ENCODE data around the gene RPS19.

Gene RPS19

GRCh38 chr19:41844601-41845000 is 15.5 kb upstream of the RPS19 start, which contains the start of gene LYPD4:
TSS of gene LYPD4 (minus strand) at chr19:41844683. CDS start at chr19:41839285, 5,398 bp downstream.
- no peak for TF ChIP-seq CTCF (IDR thresholded peaks at IDR 0.05; ENCODE audit: low read depth, low read length, missing control alignments)
- Histone ChIP-seq H3K27ac (no peak within 1 kb of the TSS), H3K4me3 (ENCODE audit: low read depth, low read length) (no peak within 1 kb of the TSS), H3K36me3 (replicated peaks) (no peaks in the 10 kb centered on the region), H3K27me3 (replicated peaks) (no peaks in the 10 kb centered on the region)
- DNase-seq: no peak
- in situ Hi-C loops (cut with HindIII; ENCODE audit: low pct_ligation_motif_present, low sequenced_read_pairs): no loop called here

- H3K27me3 ChIP-seq (replicated peaks): no peaks in the 10 kb centered on the region
- DNase-seq: no peak
- no peak for TF ChIP-seq CTCF (IDR thresholded peaks at IDR 0.05; ENCODE audit: low read depth, low read length, missing control alignments)
- no peak within 1 kb of the TSS for H3K4me3 ChIP-seq (ENCODE audit: low read depth, low read length)
- H3K36me3 ChIP-seq (replicated peaks): no peaks in the 10 kb centered on the region
- in situ Hi-C loops (cut with HindIII; ENCODE audit: low pct_ligation_motif_present, low sequenced_read_pairs): no loop called here
- H3K27ac ChIP-seq: no peak within 1 kb of the TSS
These were observed 15.2 kb upstream of the RPS19 start, which contains the start of gene DMRTC2 for GRCh38 chr19:41845001-41845050. TSS of gene DMRTC2 (plus strand) at chr19:41845042. CDS start at chr19:41847429, 2,387 bp downstream.

- Histone ChIP-seq H3K36me3 (replicated peaks) (no peaks in the 10 kb centered on the region), H3K27me3 (replicated peaks) (no peaks in the 10 kb centered on the region), H3K27ac (no peak overlapping the region), H3K4me3 (ENCODE audit: low read depth, low read length) (no peak overlapping the region)
- DNase-seq: no peak
- TF ChIP-seq CTCF (IDR thresholded peaks at IDR 0.05; ENCODE audit: low read depth, low read length, missing control alignments): no peak
- in situ Hi-C loops (cut with HindIII; ENCODE audit: low pct_ligation_motif_present, low sequenced_read_pairs): no loop called here
These were observed 14.9 kb upstream of the RPS19 start for GRCh38 chr19:41845051-41845590.

GRCh38 chr19:41847351-41848105 is 12.5 kb upstream of the RPS19 start:
- Histone ChIP-seq H3K27ac (no peak overlapping the region), H3K36me3 (replicated peaks) (no peaks in the 10 kb centered on the region), H3K4me3 (ENCODE audit: low read depth, low read length) (no peak overlapping the region), H3K27me3 (replicated peaks) (peaks cover 10% of the 10 kb centered on the region)
- no peak for DNase-seq
- no peak for TF ChIP-seq CTCF (IDR thresholded peaks at IDR 0.05; ENCODE audit: low read depth, low read length, missing control alignments)
- in situ Hi-C loops (cut with HindIII; ENCODE audit: low pct_ligation_motif_present, low sequenced_read_pairs): no loop called here

GRCh38 chr19:41848666-41849065 is 11.4 kb upstream of the RPS19 start:
- in situ Hi-C loops (cut with HindIII; ENCODE audit: low pct_ligation_motif_present, low sequenced_read_pairs): no loop called here
- Histone ChIP-seq H3K27ac (no peak overlapping the region), H3K27me3 (replicated peaks) (peaks cover 10% of the 10 kb centered on the region), H3K4me3 (ENCODE audit: low read depth, low read length) (no peak overlapping the region), H3K36me3 (replicated peaks) (no peaks in the 10 kb centered on the region)
- DNase-seq: no peak
- TF ChIP-seq CTCF (IDR thresholded peaks at IDR 0.05; ENCODE audit: low read depth, low read length, missing control alignments): no peak

- no peak for TF ChIP-seq CTCF (IDR thresholded peaks at IDR 0.05; ENCODE audit: low read depth, low read length, missing control alignments)
- Histone ChIP-seq H3K27ac (no peak overlapping the region), H3K36me3 (replicated peaks) (no peaks in the 10 kb centered on the region), H3K27me3 (replicated peaks) (peaks cover 11% of the 10 kb centered on the region), H3K4me3 (ENCODE audit: low read depth, low read length) (no peak overlapping the region)
- in situ Hi-C loops (cut with HindIII; ENCODE audit: low pct_ligation_motif_present, low sequenced_read_pairs): no loop called here
- no peak for DNase-seq
These were observed 11.0 kb upstream of the RPS19 start for GRCh38 chr19:41849067-41849466.
